Endothelial cell of umbilical vein (primary cell): ENCODE measurements around the gene B4GALNT1.

Experiments used
- EZH2 ChIP-seq: IDR thresholded peaks from 2 replicates; pipeline ENCODE4 v1.6.1; 2012; ENCODE audit warnings: borderline replicate concordance, low read depth, mild to moderate bottlenecking, moderate library complexity, low read length, inconsistent platforms; ENCODE audit not compliant: severe bottlenecking
- FOS ChIP-seq: IDR thresholded peaks from 2 replicates; pipeline ENCODE4 v1.6.1; 2011; ENCODE audit warnings: mild to moderate bottlenecking, low read length, moderate library complexity, borderline replicate concordance; ENCODE audit not compliant: insufficient read depth
- JUN ChIP-seq: IDR thresholded peaks from 2 replicates; pipeline ENCODE4 v1.6.1; 2011; ENCODE audit warnings: borderline replicate concordance, low read depth; ENCODE audit not compliant: insufficient read length, insufficient read depth
- MYC ChIP-seq: IDR thresholded peaks from one replicate; pipeline ENCODE4 v1.6.1; 2011; ENCODE audit warnings: mild to moderate bottlenecking, low read depth, low read length
- POLR2A ChIP-seq: IDR thresholded peaks from 2 replicates; pipeline ENCODE4 v1.6.1; 2012; ENCODE audit warnings: low read depth, mild to moderate bottlenecking, control low read depth, low read length
- POLR2AphosphoS5 ChIP-seq: IDR thresholded peaks from 2 replicates; pipeline ENCODE4 v1.6.1; 2012; ENCODE audit warnings: low read depth, mild to moderate bottlenecking, control low read depth, low read length, moderate library complexity; ENCODE audit not compliant: insufficient read depth
- TF ChIP-seq, protein P1 (sequence below), 2 donors: IDR thresholded peaks; 1 replicate in 1 of 2; 2 replicates in 1 of 2; pipeline ENCODE4 v1.5.1; 2011; ENCODE audit warnings: low read length in 2 of 2, mild to moderate bottlenecking in 2 of 2, moderate library complexity in 2 of 2, control low read depth in 1 of 2, inconsistent platforms in 1 of 2, low read depth in 1 of 2; ENCODE audit not compliant: insufficient read depth in 1 of 2; ENCODE audit errors: extremely low read depth in 1 of 2
- TF ChIP-seq, protein P2 (sequence below): IDR thresholded peaks from 2 replicates; pipeline ENCODE4 v1.6.1; 2011; ENCODE audit not compliant: insufficient read depth, insufficient read length

DNA sequence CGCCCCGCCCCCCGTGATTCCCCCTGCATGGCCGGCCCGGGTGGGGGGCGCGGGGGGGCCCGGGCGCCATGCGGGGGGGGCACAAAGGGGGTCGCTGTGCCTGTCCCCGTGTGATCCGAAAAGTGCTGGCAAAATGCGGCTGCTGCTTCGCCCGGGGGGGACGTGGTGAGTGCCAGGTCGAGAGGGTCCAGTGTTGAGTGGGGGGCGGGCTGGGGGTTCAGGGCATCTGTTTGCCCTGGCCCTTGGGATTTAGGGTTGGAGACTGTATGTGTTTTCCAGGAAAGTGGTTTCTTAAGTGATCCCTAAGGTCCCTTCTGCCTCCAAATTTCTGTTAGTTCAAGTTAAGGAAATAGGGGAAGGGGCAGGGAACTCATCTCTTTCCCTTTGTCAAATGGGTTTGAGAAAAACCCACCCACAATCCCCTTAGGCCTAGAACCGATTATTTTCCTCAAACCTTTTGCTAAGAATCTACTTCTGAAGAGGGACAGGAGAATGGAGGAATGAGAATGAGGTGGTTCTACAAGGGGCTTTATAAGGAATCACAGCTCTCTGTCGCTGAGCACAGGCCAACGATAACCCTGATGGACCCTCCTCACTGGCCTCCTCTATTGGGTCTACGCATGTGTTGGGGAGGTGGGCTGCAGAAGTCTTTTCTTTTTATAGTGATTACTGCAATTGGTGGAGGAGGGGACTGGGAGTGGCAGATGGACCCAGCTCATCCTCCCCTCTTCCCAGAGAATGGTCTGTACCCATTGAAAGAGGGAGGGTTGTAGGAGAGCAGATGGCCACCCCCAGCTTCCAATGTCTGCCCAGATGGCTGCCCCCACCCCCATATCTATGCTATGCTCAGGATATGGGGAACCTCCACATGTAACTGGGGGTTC lies 20.9 kb downstream of the B4GALNT1 start:
- TF ChIP-seq, protein P1, sequence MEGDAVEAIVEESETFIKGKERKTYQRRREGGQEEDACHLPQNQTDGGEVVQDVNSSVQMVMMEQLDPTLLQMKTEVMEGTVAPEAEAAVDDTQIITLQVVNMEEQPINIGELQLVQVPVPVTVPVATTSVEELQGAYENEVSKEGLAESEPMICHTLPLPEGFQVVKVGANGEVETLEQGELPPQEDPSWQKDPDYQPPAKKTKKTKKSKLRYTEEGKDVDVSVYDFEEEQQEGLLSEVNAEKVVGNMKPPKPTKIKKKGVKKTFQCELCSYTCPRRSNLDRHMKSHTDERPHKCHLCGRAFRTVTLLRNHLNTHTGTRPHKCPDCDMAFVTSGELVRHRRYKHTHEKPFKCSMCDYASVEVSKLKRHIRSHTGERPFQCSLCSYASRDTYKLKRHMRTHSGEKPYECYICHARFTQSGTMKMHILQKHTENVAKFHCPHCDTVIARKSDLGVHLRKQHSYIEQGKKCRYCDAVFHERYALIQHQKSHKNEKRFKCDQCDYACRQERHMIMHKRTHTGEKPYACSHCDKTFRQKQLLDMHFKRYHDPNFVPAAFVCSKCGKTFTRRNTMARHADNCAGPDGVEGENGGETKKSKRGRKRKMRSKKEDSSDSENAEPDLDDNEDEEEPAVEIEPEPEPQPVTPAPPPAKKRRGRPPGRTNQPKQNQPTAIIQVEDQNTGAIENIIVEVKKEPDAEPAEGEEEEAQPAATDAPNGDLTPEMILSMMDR (IDR thresholded peaks at IDR 0.05; ENCODE audit: extremely low read depth in 1 of 2, insufficient read depth in 1 of 2, low read depth in 1 of 2, low read length in 2 of 2), result no peak
- TF ChIP-seq POLR2AphosphoS5 (no peak), POLR2A (no peak), EZH2 (no peak), MYC (no peak), JUN (no peak), FOS (no peak)
- TF ChIP-seq, protein P2, sequence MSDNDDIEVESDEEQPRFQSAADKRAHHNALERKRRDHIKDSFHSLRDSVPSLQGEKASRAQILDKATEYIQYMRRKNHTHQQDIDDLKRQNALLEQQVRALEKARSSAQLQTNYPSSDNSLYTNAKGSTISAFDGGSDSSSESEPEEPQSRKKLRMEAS, result no peak
